Endothelial cell of umbilical vein (primary cell): ENCODE measurements around the gene ZNF273. TPM values are rescaled to one million over a fixed set of nuclear protein-coding genes. Genes with fewer than 3 reads are reported as not detected.

ENCODE experiments used
- BruUV-seq: library from RNA; stranded (reverse); fragments of 400-500 nt; replicated peaks from 2 replicates; lab custom pipeline; 2021; lab: Mats Ljungman, UMichigan
- CTCF ChIA-PET: fragments of 300-600, 350-600 bp; sonication (Branson Sonifier 250); formaldehyde crosslinking; loops from one replicate; lab custom pipeline; 2021; ENCODE audit warnings: antibody characterized with exemption, inconsistent platforms; lab: Charles Lee
- POLR2A ChIA-PET: fragments of 300-600, 350-600 bp; sonication (Branson Sonifier 250); formaldehyde crosslinking; loops from one replicate; lab custom pipeline; 2021; ENCODE audit warnings: antibody characterized with exemption, inconsistent platforms; lab: Charles Lee
- DNase-seq: peaks from one replicate; pipeline ENCODE4 v3.0.0-alpha.2; 2011; ENCODE audit warnings: low read depth, low spot score
- FAIRE-seq: peaks from 2 replicates; lab custom pipeline; 2011; peaks lifted over from hg19 to GRCh38; lab: Jason Lieb, UNC
- H2AFZ ChIP-seq: 2 replicates; pipeline ENCODE4 v1.6.0; 2012; ENCODE audit warnings: low read depth, low read length, control low read depth, inconsistent platforms
- H3K27ac ChIP-seq: 2 replicates; pipeline ENCODE4 v1.5.1; 2011; ENCODE audit warnings: low read depth, mild to moderate bottlenecking, control low read depth, low read length, moderate library complexity; ENCODE audit not compliant: insufficient read depth
- H3K27me3 ChIP-seq, 2 experiments: 2 replicates each; pipeline versions ENCODE4 v1.6.0 to v1.6.1; 2011; ENCODE audit warnings: low read length in 2 of 2, mixed read lengths in 1 of 2; ENCODE audit not compliant: control insufficient read depth in 2 of 2, insufficient read depth in 2 of 2
- H3K36me3 ChIP-seq, 2 experiments: 2 replicates in 1 of 2; 3 replicates in 1 of 2; pipeline ENCODE4 v1.5.1; 2011; ENCODE audit warnings: low read length in 2 of 2, mild to moderate bottlenecking in 1 of 2, moderate library complexity in 1 of 2; ENCODE audit not compliant: control insufficient read depth in 2 of 2, insufficient read depth in 2 of 2; ENCODE audit errors: extremely low read depth in 1 of 2
- H3K4me1 ChIP-seq: 3 replicates; pipeline ENCODE4 v1.5.1; 2011; ENCODE audit warnings: mild to moderate bottlenecking, low read length; ENCODE audit not compliant: control insufficient read depth, insufficient read depth; ENCODE audit errors: extremely low read depth
- H3K4me2 ChIP-seq: 2 replicates; pipeline ENCODE4 v1.6.1; 2011; ENCODE audit warnings: low read length, control low read depth, mixed read lengths; ENCODE audit not compliant: insufficient read depth
- H3K4me3 ChIP-seq, 3 experiments: fragments of 200-600 bp in 1 of 3; sonication (generic), shearing (Covaris generic) in 1 of 3; replicated peaks in 1 of 3; 2 replicates each; pipeline ENCODE4 v1.5.1; 2011 to 2016; ENCODE audit warnings: control low read depth in 3 of 3, low read length in 3 of 3, mild to moderate bottlenecking in 2 of 3, inconsistent platforms in 1 of 3, low read depth in 1 of 3, moderate library complexity in 1 of 3; ENCODE audit not compliant: insufficient read depth in 1 of 3
- H3K79me2 ChIP-seq: 2 replicates; pipeline ENCODE4 v1.6.0; 2012; ENCODE audit warnings: low read length, inconsistent platforms; ENCODE audit not compliant: control insufficient read depth, insufficient read depth
- H3K9ac ChIP-seq: replicated peaks from 2 replicates; pipeline ENCODE3; 2011; ENCODE audit warnings: low read length, control low read depth; ENCODE audit not compliant: insufficient read depth; ENCODE audit errors: extremely low read depth
- H3K9me1 ChIP-seq: replicated peaks from 3 replicates; pipeline ENCODE4 v1.6.0; 2011; ENCODE audit warnings: mild to moderate bottlenecking, low read length; ENCODE audit not compliant: control insufficient read depth, insufficient read depth; ENCODE audit errors: extremely low read depth
- H3K9me3 ChIP-seq: replicated peaks from 2 replicates; pipeline ENCODE4 v1.5.1; 2012; ENCODE audit warnings: low read length, inconsistent platforms; ENCODE audit not compliant: control insufficient read depth, insufficient read depth
- H4K20me1 ChIP-seq: replicated peaks from 2 replicates; pipeline ENCODE3; 2011; ENCODE audit warnings: mild to moderate bottlenecking, low read length; ENCODE audit not compliant: control insufficient read depth, insufficient read depth; ENCODE audit errors: extremely low read depth
- EZH2 ChIP-seq: IDR thresholded peaks from 2 replicates; pipeline ENCODE4 v1.6.1; 2012; ENCODE audit warnings: borderline replicate concordance, low read depth, mild to moderate bottlenecking, moderate library complexity, low read length, inconsistent platforms; ENCODE audit not compliant: severe bottlenecking
- FOS ChIP-seq: IDR thresholded peaks from 2 replicates; pipeline ENCODE4 v1.6.1; 2011; ENCODE audit warnings: mild to moderate bottlenecking, low read length, moderate library complexity, borderline replicate concordance; ENCODE audit not compliant: insufficient read depth
- GATA2 ChIP-seq: IDR thresholded peaks from 2 replicates; pipeline ENCODE4 v1.7.0; 2011; ENCODE audit warnings: low read depth, mild to moderate bottlenecking, moderate library complexity, mixed read lengths, low read length; ENCODE audit not compliant: insufficient read length, insufficient read depth
- JUN ChIP-seq: IDR thresholded peaks from 2 replicates; pipeline ENCODE4 v1.6.1; 2011; ENCODE audit warnings: borderline replicate concordance, low read depth; ENCODE audit not compliant: insufficient read length, insufficient read depth
- MYC ChIP-seq: IDR thresholded peaks from one replicate; pipeline ENCODE4 v1.6.1; 2011; ENCODE audit warnings: mild to moderate bottlenecking, low read depth, low read length
- POLR2A ChIP-seq: IDR thresholded peaks from 2 replicates; pipeline ENCODE4 v1.6.1; 2012; ENCODE audit warnings: low read depth, mild to moderate bottlenecking, control low read depth, low read length
- POLR2AphosphoS5 ChIP-seq: IDR thresholded peaks from 2 replicates; pipeline ENCODE4 v1.6.1; 2012; ENCODE audit warnings: low read depth, mild to moderate bottlenecking, control low read depth, low read length, moderate library complexity; ENCODE audit not compliant: insufficient read depth
- dilution Hi-C: fragments of 300-500 bp; cut with MboI; formaldehyde crosslinking; loops from one replicate; pipeline ENCODE4 v1.15.0; 2019; ENCODE audit warnings: low sequenced_read_pairs; ENCODE audit not compliant: extremely low pct_ligation_motif_present
- intact Hi-C: fragments of 100-400 bp; cut with micrococcal nuclease; formaldehyde crosslinking; loops from one replicate; pipeline ENCODE4 v1.10.0; 2022
- polyA plus RNA-seq, 4 experiments: library from polyadenylated mRNA; depleted of rRNA in 3 of 4; stranded (reverse) in 3 of 4; unstranded in 1 of 4; fragments of >200 nt; gene quantifications; 2 replicates each; pipeline versions ENCODE4 v1.2.1 to v1.2.3, GENCODE V29; 2011 to 2012; ENCODE audit warnings: missing spikeins in 1 of 4
- total RNA-seq: library from RNA; stranded (reverse); gene quantifications from 2 replicates; pipeline ENCODE4 v1.2.3, GENCODE V29; 2021
- TF ChIP-seq, protein P1 (sequence below), 2 donors: IDR thresholded peaks; 1 replicate in 1 of 2; 2 replicates in 1 of 2; pipeline ENCODE4 v1.5.1; 2011; ENCODE audit warnings: low read length in 2 of 2, mild to moderate bottlenecking in 2 of 2, moderate library complexity in 2 of 2, control low read depth in 1 of 2, inconsistent platforms in 1 of 2, low read depth in 1 of 2; ENCODE audit not compliant: insufficient read depth in 1 of 2; ENCODE audit errors: extremely low read depth in 1 of 2
- TF ChIP-seq, protein P2 (sequence below): IDR thresholded peaks from 2 replicates; pipeline ENCODE4 v1.6.1; 2011; ENCODE audit not compliant: insufficient read depth, insufficient read length

ZNF273 gene
- total and polyA plus RNA-seq, 2 donors (not counting 3 experiments of a cell fraction or from before 2014, with no cell fraction given): 1.4 to 4.1 TPM

DNA sequence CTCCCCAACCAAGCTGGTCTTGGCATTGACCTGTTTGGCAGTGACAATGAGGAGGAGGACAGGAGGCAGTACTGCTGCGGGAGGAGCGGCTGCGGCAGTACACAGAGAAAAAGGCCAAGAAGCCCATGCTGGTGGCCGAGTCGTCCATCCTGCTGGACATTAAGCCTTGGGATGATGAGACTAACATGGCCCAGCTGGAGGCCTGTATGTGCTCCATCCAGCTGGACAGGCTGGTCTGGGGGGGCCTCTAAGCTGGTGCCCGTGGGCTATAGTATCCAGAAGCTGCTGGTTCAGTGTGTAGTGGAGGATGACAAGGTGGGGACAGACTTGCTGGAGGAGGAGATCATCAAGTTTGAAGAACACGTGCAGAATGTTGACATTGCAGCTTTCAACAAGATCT is 39.1 kb upstream of the ZNF273 start:
- Histone ChIP-seq H3K9ac (no peak overlapping the region), H3K79me2 (no peaks in the 10 kb centered on the region), H3K9me1 (no peaks in the 10 kb centered on the region), H2AFZ (no peak overlapping the region), H3K27me3 (no peaks in the 10 kb centered on the region), H3K4me1 (no peaks in the 10 kb centered on the region), H3K4me2 (no peak overlapping the region), H3K9me3 (peaks cover 3% of the 10 kb centered on the region), H4K20me1 (no peaks in the 10 kb centered on the region), H3K4me3 (no peak overlapping the region), H3K36me3 (no peaks in the 10 kb centered on the region), H3K27ac (no peak overlapping the region)
- intact Hi-C loops (no loop called here), dilution Hi-C loops (no loop called here)
- CTCF ChIA-PET: no interaction called here
- POLR2A ChIA-PET: no interaction called here
- FAIRE-seq (no peak), DNase-seq (no peak)
- no TSS peak for BruUV-seq
- TF ChIP-seq FOS: no peak
- TF ChIP-seq, protein P1, sequence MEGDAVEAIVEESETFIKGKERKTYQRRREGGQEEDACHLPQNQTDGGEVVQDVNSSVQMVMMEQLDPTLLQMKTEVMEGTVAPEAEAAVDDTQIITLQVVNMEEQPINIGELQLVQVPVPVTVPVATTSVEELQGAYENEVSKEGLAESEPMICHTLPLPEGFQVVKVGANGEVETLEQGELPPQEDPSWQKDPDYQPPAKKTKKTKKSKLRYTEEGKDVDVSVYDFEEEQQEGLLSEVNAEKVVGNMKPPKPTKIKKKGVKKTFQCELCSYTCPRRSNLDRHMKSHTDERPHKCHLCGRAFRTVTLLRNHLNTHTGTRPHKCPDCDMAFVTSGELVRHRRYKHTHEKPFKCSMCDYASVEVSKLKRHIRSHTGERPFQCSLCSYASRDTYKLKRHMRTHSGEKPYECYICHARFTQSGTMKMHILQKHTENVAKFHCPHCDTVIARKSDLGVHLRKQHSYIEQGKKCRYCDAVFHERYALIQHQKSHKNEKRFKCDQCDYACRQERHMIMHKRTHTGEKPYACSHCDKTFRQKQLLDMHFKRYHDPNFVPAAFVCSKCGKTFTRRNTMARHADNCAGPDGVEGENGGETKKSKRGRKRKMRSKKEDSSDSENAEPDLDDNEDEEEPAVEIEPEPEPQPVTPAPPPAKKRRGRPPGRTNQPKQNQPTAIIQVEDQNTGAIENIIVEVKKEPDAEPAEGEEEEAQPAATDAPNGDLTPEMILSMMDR (IDR thresholded peaks at IDR 0.05; ENCODE audit: extremely low read depth in 1 of 2, insufficient read depth in 1 of 2, low read depth in 1 of 2, low read length in 2 of 2): no peak
- TF ChIP-seq JUN: no peak
- no peak for TF ChIP-seq GATA2
- TF ChIP-seq MYC: no peak
- TF ChIP-seq POLR2AphosphoS5: no peak
- TF ChIP-seq, protein P2, sequence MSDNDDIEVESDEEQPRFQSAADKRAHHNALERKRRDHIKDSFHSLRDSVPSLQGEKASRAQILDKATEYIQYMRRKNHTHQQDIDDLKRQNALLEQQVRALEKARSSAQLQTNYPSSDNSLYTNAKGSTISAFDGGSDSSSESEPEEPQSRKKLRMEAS: no peak
- TF ChIP-seq POLR2A: no peak
- TF ChIP-seq EZH2: no peak
